Stimulated activated CD4-positive, alpha-beta T cell treated with anti-CD3 and anti-CD28 coated beads, Interleukin-4, amount 100 ng/mL, for 48 hours (primary cell): Measurements from ENCODE around the gene USF1.
"Not testable (repeated sequence)": the region's sequence is repeated elsewhere in the genome, so short reads cannot be mapped to it uniquely, and the experiment has no call there.

Experiments used
- DNase-seq, 2 donors: peaks; one replicate each; pipeline ENCODE4 v3.0.0-alpha.2; 2020; ENCODE audit warnings: low read depth in 2 of 2

The USF1 gene

GRCh38 chr1:161047436-161048420, 2.0 kb upstream of the USF1 start:
- DNase-seq, result no peak

DNA sequence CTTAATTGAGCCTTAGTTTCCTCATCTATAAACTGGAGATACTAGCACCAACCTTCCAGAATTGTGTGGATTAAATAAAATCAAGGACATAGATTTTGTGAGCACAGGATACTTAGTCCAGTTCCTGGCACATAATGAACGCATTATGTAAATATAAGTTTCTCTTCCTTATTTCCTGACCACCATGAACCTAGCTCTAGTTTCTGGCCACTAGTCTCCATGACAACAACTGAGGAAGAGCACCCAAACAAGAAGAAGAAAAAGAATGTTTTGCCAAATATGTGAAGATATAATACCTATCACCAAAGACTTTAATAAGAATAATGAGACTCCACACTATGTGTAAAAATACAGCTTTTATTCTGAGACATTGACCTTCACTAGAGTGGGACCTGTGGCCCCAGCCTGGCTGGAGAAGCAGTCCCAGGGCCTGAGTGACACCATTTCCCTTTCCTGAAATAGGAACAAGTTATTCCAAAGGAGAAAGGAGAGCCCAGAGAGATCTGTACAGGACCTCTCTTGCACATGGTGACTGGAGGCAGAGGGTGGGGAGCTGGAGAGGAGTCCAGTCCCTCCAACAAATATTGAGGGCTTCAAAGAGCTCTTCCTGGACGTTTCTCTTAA, 940 bp upstream of the USF1 start:
- DNase-seq, result no peak

DNA sequence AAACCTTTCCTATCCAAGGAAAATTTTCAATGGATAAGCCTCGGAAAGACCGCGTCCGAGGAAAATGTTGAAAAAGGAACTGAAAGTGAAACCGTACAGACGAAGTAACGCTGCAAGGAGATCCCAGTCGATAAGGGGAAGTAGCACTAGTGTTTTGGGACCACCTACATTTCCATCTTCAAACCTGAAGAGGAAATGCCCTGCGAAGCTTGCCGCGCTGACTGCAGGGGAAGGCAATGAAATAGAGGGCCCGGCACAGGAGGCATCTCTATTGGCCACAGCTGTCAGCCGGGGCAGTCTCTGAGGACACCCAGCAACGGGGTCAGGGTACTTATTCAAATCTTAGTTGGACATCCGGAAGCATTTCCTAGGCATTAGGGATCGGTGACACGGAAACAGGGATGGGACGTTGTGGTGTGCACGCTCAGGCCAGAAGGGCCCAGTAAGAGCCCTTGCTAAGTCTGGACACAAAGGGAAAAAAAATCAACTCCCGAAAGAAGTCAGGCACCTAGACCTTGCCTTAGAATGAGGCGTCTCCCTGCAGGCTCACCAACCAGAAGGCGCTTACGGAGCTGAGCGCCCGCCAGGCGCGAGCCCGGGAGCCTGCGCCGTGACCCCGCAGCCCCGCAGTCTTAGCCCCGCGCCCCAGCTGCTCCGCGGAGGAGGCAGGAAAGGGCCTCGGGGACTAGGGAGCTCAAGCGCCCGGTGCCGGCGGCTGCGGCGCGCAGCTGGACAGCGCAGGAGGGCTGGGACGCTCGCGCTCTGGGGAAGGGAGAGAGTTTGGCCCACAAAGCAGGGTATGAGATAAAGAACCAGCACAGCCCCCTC, 655 bp downstream of the USF1 start:
- DNase-seq, result peak; percentile 38 to 41

DNA sequence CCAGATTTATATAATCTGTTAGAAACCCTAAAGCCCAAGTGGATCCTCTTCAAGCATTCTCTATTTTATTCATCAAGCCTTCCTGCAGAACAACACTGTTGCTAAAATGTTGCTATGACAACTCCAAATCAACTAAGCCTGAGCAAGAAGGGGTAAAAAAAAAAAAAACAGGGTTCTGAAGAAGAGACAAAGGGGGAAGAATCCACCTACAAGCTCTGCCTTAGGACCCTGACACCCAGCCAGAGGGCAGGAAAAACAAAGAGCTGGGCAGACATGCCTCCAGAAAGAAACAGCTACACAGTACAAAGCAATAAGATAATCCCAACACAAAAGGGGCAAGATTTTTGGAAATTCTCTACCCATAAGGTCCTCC, 1.3 kb downstream of the USF1 start:
- no peak for DNase-seq

GRCh38 chr1:161039546-161039945, 6.2 kb downstream of the USF1 start:
- no peak for DNase-seq

DNA sequence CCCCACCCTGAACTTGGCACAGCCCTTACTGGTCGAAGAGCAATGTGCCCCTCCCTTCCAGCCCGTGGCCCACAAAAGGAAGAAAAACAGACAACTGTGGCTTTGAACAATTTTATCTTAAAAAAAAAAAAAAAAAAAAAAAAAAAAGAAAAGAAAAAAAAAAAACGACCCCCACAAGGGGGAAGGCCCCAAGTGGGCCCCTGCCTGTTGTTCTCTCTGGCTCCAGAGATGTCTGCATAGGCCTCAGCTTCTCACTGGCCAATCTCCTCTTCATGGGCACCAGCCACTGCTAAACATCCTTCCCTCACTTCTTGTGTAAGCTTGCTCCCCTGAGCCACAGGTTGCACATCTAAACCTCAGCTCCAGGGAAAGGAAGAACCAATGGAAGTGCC, 6.6 kb downstream of the USF1 start:
- DNase-seq, result no peak

DNA sequence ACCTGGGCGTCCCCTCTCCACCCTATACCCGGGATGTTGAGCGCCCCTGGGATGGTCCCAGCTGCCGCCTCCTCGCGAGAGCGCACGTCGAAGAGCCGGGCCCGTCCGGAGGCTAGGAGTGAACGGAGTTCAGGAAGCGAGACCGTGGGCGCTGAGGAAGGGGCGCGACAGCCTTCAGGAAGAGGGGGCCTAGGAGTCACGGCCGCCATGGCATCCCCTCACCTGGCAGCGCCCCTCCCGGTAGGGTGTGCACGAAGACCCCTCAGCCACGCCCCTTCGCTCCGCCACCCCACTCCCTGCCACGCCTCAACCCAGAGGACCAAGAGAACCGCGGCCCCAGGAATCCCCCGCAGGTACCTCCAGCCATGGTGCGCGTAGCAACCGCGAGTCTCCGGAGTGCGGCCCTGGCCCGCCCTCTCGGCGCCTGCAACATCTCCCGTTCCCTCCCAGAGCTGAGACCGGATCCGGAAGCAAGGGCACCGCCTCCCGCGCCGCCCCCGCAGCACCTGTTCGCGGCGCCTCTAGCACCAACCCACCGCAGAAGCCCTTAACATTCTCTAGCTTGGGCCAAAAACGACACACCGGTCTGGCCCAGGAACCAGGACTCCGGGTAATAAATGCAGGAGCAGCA, 7.1 kb downstream of the USF1 start, which contains the start of gene TSTD1:
TSS of gene TSTD1 (minus strand) at position 442 of the 631 bp plus-strand sequence. CDS start at position 367, 75 bp downstream.
- peak; percentile 75 to 83 for DNase-seq

GRCh38 chr1:161037661-161038522, 7.9 kb downstream of the USF1 start:
- no peak for DNase-seq

DNA sequence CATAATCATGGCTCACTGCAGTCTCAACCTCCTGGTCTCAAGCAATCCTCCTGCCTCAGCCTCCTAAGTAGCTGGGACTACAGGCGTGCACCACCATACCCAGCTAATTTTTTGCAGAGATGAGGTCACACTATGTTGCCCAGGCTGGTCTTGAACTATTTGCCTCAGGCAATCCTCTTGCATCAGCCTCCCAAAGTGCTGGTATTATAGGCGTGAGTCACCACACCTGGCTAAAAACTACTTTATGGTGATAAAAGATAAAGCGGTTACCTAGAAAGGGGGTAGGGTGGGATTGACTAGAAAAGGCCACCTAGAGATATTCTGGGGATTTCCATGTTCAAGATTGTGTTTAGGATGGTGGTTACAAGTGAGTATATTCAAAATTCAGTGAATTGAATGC, 12.0 kb downstream of the USF1 start:
- DNase-seq, result no peak

- DNase-seq, result no peak
Observed at GRCh38 chr1:161032409-161032808, 13.4 kb downstream of the USF1 start.

GRCh38 chr1:161031874-161032273, 13.9 kb downstream of the USF1 start:
- no peak for DNase-seq

DNA sequence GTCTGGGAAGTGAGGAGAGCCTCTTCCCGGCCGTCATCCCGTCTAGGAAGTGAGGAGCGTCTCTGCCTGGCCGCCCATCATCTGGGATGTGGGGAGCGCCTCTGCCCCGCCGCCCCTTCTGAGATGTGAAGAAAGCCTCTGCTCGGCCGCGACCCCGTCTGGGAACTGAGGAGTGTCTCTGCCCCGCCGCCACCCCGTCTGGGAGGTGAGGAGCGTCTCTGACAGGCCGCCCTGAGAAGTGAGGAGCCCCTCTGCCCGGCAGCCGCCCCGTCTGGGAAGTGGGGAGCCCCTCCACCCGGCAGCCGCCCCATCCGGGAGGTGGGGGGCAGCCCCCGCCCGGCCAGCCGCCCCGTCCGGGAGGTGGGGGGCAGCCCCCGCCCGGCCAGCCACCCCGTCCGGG, 16.3 kb downstream of the USF1 start:
- not testable (repeated sequence) for DNase-seq

DNA sequence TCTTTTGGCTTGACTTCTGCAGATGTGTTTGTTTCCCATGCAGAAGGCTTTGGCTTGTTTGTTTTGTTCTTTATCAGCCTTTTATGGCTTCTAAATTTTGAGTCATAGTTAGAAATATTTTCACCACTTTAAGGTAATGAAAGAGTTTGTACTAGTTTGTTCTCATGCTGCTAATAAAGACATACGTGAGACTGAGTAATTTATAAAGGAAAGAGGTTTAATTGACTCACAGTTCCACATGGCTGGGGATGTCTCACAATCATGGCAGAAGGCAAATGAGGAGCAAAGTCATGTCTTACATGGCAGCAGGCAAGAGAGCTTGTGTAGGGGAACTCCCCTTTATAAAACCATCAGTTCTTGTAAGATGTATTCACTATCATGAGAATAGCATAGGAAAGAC, 18.8 kb downstream of the USF1 start:
- not testable (repeated sequence) for DNase-seq

GRCh38 chr1:161022432-161022831, 23.3 kb downstream of the USF1 start:
- DNase-seq, result not testable (repeated sequence)

DNA sequence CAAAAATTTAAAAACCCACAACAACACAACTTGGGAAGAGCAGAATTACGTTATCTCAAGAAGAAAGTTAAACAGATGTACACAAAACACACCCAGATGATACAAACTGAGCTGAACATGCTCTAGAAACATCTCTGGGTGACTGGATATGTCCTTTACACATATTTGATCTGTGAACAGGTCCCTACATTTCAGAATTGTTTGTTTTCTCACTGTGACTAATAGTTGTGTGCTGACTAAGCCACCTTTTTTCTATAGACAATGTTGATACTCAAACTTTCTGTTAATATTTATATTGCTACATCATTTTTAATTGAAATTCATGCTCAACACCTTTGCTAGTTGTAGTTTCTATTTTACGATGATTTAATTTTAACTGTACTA, 23.8 kb downstream of the USF1 start:
- no peak for DNase-seq

- DNase-seq, result peak; percentile 75 to 80
Observed at GRCh38 chr1:161021165-161021969, 24.4 kb downstream of the USF1 start.

DNA sequence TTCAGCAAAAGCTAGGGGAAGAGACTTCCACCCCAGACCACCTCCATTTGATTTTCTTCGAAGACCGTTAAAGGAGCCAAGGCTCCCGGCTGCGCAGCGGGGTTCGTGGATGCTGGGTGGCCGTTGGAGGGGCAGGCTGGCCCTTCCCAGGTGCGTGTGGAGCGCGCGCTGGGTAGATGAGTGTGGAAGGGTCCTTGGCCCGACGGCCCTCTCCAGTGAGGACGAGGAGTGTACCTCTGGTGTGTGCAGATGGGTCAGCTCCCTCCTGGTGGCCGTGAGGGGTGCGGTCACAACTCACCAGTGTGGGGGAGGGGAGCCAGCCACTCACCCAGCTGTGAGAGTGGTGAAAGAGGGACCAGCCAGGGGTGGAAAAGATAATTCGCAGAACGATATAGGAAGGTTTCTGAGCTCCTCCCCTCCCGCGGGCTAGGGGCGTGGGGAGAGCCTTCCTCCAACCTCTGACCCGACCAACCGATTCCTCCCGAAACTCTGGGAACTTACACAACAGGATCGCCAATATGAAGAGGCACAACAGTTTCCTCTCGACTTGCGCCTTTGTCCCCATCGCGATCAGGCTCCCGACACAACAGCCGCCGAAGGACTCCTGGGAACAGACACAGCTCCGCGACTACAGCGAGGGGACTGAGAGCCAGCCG, 25.1 kb downstream of the USF1 start, which contains the start of gene F11R:
TSS of gene F11R (minus strand) at position 644 of the 656 bp plus-strand sequence. CDS start at position 565, 79 bp downstream.
- no peak for DNase-seq

DNA sequence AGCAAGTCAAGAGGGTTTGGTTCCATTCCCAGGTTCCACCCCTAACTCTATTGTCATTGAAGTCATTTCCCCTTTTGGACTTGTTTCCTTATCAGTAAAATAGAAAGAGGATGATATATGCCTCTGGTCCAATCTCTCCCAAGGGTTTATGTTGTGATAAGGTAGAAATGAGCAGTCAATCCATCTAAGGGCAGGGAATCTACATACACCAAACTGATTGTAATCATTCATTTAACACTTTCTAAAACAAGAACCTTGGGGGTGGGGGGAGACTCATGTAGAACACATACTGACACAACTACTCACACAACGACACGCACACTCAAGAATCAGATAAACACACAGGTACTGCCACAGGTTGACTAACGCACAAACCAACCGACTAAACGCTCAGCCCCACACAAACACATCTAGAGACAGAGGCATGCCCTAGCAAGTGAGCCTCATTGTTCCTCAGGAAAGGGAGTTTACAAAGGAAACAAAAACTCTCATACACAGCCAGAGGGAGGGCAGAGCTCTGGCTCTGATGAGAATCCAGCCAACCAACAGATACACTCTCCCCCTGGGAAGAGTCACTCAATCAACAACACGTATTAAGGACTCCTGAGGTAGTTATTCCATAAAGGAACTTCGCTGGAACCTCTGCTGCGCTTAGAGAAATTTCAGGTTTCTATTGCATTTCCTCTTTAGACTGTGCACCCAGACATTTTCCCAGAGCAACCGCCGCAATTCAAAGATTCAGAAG, 25.9 kb downstream of the USF1 start:
- no peak for DNase-seq
